Activated CD4-positive, alpha-beta T cell treated with anti-CD3 and anti-CD28 coated beads for 24 hours (primary cell): ENCODE measurements around the gene IHH.

Source experiments
- DNase-seq, 2 donors: peaks; one replicate each; pipeline ENCODE4 v3.0.0-alpha.2; 2020; ENCODE audit warnings: low read depth in 2 of 2

The IHH gene

DNA sequence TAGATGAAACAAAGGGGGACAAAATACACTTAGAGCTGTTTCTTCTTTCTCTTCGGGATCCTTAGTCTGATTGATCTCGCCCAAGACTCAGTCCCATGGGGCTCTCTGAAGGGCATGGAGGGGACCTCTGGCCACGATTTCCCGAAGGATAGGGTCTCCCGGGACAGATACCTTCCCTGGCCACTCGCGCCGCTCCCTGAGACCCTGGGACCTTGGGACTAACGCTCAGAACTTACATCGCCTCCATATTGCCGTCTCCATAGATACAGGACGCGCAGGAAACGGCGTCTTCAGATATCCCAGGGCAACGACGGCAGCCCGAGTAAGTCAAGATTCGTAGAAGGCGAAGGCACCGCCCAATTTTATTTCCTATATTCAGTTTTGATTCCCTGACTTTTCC lies 19.5 kb downstream of the IHH start, which contains the start of gene CFAP65:
Gene CFAP65 (minus strand): TSS at position 265 of the 400 bp plus-strand sequence. CDS start 2,468 bp downstream, outside the sequence.
- DNase-seq, result no peak

DNA sequence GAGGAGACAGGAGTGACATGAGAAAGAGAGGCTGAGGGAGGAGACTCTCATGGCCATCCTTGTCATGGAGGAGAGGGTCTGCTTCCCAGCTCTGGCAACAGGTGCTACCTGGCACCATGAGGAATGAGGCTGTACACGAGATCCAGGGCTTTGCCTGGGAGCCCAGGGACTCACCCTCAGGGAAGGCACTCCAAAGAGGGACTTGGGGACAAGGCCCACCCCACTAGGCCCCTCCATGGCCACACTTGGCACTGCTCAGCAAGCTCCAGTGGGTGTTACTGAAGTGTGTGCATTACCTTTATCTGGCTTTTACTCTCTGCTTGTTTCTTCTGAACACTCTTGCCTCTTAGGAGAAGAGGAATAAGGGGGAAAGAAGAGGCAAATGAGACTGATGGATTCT lies 22.1 kb downstream of the IHH start:
- no peak for DNase-seq

DNA sequence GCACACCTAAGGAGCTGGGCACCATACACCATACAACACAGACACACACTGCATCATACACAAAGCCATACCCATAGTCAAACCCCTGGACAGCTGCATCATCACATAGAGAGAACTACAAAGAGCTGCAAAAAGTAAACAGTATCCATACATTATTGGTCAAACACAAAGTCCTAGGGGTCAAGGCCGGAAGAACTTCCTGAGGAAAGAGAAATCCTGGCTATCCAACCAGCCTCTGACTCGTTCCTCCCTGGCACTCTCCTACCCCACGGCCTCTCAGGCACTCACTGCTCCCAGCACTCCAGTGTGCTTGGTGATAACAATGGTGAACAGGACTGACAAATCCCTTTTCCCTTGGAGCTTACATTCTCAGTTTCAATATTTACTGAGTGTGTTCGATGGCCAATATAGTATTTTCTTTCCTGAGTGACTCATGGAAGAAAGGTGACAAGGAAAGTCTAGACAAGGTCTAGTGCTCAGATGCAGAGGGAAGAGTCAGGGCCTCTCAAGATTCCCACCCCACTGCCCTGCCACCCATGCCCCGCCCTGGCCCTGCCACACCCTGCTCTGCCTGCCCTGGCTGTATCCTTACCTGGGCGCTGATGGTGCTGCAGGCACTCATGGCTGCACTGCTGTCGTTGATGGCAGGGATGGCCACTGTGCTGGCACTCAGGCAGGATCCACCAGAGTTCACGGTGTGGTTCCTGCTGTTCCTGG lies 22.8 kb downstream of the IHH start:
- no peak for DNase-seq

DNA sequence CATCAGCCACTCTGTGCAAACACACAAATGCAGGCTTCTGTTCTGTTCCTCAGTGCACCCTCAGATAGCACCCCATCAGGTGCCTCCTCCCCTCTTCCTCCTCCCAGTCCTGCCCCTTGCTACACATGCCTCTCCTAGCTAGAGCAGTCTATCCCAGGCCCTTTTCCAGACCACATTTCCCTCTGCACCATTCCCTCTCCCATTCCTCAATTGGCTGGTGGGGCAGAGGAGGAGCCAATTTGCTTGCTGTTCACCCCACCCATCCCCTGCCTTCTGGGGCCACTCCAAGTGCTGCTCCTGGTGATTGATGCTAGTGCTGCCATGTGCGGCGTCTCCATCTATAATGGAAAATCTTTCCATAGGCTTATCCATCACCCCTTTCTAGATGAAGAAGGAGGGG lies 24.8 kb downstream of the IHH start:
- DNase-seq, result no peak

DNA sequence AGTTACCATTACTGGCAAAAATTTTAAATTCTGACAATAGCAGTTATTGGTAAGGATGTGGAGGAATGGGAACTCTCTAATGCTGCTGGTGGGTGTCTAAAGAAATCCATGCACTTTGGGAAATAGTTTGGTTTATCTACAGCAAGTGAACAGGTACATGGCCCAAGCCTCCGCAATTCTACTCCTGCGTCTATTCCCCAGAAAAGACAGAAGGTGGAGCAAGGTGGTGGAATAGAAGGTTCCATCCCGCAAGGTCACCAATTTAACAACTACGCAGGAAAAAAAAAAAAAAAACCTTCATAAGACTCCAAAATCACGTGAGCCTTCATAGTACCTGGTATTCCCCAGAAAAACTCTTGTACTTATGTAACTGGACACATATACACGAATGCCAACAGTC lies 25.9 kb downstream of the IHH start:
- no peak for DNase-seq

DNA sequence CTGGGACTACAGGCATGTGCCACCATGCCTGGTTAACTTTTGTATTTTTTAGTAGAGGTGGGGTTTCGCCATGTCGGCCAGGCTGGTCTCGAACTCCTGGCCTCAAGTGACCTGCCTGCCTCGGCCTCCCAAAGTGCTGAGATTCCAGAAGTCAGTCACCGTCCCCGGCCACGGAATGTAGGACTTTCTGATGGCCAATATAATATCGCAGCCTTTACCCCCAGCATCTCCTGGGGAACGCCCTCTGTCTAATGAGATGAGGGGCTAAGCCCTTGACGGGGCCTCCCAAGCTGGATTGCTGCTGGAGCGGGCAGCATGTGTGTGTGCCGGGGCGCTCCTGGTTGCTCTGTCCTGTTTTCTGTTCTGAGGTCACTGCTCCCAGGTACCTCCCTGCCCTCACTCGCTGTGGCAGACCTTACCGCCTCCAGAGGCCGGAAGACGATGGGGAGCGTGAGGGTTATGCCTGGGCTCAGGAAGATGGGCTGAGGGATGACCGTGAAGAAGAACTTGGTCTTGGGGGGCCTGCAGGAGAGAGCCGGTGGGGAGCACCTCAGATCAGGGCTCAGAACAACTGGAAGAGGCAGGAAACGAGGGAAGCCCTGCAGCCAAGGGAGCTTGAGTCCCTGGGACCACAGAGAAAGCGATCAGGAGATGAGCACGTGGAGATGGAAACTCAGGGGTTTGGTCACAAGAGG lies 28.5 kb downstream of the IHH start:
- no peak for DNase-seq

DNA sequence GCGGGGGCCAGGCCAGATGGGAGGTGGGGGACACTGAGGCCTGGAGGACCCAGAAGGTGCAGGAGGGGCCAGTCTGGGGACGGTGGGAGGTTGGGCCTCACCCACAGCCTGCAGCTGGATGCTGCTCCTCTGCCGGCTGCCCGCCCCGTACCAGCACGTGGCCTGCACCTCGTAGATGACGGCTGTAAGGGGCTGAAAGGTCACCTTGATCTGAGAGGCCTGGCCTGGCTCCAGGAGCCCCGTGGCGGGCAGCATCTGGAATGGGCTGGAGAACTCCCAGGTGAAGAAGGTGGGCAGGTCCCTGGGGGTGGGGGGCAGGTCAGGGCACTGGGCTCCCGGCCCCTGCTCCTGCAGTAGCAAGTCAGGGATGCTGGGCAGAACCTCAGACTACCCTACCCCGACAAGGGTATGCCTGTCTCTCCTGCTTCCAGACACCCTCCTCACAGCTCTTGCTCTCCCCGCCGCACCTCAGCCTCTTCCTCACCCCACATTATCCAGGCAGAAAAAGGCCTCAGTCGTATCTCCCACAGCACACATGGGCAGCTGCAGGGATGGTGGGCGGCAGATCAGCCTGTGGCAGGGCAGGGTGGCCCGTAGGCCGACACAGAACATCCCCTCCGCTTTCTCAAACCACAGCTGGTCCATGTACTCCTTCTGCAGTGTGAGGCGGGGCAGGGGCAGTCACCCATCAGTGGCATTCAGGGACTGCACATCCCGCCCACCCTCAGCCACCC lies 29.5 kb downstream of the IHH start:
- DNase-seq, result no peak

DNA sequence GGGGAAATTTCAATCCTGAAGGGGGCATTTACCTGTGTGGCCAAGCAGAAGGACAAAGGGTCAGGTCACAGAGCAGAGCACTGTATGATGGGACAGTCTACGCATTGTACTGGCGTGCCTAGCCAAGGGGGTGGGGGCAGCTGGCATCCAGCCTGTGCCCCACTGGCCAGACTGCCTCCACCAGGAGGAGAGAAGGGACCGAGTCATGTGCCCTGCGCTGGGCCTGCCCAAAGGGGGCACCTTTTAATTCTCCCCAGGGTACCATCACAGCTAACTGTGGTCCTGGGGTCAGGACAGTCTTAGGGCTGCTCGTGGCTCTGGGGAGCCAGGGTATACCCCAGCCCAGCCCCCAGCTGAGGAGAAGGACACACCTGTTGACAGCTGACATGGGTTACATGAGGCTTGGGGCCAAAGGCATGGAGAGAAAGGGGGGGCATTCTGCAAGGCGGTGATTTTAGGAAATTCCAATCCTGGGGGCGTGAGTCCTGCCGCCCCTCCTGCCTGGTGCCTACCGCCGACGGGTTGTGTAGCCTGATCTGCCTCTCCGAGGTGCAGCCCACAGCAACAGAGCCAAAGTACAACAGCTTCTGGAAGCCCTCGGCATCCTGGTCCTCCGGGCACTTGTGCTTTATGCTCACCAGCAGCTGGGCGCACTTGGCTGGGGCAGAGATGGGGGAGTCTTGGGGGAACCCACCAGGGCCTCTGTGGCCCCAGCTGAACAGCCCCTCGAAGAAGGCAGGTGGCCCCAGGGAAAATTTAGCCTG lies 30.4 kb downstream of the IHH start:
- DNase-seq, result no peak

DNA sequence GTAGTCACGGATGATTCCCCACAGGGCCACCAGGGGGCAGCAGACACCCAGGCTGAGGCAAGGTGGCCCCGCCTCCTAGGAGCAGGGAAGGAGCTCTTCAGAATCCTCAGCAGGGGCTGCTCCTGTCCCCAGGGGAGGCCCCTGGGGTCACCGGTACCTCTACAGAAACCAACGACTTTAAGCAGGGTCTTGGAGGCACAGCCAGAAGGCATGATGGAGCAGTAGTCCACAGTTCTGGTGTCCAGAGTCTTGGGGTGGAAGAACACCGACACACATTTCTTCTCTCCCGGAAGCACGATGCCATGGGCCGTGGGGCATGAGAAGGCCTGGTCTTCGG lies 30.9 kb downstream of the IHH start:
- peak; percentile 57 to 71 for DNase-seq

DNA sequence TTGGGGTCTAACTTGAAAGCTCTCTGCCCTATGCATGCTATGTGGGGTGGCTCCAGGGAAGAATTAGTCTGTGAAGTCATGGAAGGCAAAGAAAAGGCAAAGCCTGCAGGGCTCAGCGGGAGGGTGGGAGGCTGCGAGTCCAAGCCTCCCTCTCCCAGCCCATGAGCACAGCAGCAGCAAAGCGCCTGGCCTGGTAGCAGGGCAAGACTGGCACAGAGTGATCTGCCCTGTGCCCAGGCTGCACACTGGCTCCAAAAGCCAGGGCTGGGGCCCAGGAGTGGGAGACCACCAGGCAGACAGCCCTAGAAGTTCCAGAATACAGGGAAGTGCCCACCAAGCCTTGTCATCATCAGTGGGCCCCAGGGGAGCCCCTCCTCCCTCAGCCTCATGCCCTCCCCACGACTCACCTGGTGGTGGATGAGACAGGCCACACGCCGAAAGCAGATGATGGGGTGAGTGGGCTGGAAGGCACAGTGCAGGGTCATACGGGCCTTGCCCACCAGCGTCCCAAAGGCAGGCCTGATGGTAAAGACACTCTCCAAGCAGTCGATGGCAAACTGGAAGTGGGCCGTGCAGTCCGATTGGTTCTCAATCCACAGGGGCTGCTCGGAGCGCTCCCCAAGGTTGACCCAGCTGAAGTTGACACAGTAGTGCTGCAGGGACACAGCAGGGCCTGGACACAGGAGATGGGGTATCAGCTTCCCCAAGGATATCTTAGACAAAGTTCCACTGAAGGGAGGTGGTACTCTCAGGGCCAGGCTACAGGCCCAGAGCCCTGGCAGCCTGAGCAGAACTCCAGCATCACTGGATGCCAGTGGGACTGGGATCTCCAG lies 31.5 kb downstream of the IHH start:
- DNase-seq, result no peak

DNA sequence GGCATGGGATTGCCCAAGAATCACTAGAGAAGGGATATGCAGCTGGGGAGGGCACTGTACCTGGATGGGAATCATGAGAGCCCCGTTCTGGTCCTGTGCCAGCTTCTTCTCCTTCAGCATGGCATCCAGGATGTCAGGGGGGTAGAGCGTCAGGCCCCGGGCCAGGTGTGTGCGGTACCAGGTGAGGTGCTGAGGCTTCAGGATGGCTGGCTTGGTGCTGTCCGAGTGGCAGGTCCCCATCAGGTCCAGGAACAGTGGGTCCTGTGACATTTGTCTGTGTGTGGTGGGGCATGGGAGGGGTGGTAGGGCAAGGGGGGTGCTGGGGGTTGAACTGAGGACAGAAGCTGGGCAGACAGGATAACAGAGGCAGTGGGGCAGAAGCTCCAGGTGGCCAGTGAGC lies 32.6 kb downstream of the IHH start:
- DNase-seq, result no peak

DNA sequence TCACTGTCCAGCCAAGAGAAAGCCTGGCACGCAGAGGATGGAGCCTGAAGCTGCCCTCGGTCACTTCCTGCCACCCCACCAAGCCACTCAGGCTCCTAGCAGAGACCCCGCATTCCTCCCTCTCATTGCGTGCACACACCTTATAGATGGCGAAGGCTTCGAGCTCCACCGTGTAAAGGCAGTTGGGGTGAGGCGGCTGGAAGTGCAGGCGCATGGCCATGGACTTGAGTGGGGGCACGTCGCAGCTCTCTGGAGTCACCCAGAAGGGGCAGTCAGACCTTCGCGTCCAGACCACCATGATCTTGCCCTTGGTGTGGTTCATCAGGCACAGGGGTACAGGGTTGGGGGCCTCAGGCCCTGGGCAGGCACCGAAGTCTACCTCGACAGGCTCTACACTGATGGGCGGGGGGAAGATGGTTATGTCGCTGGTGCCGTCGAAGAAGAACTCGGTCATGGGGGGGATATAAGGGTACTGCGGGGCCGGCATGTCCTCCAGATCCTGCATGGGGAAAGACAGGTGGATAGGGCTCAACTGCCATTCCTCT lies 33.1 kb downstream of the IHH start:
- DNase-seq, result no peak

DNA sequence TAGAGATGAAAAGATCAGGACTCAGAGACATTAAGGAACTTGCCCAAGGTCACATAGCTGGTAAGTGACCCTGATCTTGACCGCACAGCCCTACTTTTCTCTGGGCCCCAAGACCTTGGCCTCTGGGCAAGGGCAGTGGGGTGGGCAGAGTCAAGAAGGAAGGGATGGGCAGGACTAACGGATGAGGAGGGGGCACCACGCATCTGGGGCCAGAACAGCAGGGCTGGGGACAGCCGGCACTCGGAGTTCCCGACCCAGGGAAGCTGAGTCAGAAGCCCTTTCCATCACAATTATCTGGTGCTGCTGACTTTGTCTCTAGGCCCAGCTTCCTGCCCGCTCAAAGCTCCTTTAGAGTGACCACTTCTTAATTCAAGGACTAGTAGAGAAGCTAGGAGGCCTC lies 33.8 kb downstream of the IHH start:
- no peak for DNase-seq

DNA sequence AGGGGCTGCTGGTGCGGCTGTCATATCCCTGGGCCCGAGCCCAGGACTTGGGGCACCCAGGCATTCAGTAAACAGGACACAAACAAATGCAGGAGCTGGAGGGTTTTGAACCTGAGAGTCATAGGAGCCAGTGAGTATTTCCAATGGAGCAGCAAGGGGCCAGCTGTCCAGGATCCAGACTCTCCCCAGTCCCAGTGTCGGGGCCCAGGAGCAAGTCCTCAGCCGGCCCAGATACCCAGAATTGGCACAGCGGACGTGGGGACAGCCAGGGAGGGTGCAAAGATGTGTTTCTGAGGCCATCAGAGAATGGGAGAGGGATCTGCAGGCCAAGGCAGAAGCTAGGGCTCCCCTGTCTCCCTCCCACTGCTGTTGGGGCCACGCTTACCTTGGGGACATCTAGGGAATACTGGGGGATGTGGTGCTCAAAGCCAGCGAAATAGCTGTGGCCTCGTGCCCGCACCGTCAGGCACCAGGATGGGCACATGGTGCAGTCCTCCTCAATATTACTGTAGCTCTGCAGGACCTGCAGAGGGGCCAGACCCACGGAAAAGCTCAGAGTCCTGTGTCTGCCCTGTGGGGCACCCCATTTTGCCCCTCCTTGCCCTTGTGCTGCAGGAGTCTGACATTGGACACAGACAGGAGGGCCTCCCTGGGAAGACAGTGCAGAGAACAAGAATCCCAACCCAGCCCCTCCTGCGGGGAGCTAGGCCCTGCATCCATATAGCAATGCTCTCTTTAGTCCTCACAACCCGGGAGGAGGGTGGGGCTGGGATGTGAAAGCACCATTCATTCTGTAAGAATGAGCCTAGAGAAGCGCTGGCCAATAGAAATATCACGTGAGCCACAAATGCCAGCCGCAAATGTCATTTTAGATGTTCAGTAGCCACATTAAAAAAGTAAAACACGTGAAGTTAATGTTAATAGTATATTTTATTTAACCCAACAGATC lies 34.8 kb downstream of the IHH start:
- DNase-seq, result no peak

DNA sequence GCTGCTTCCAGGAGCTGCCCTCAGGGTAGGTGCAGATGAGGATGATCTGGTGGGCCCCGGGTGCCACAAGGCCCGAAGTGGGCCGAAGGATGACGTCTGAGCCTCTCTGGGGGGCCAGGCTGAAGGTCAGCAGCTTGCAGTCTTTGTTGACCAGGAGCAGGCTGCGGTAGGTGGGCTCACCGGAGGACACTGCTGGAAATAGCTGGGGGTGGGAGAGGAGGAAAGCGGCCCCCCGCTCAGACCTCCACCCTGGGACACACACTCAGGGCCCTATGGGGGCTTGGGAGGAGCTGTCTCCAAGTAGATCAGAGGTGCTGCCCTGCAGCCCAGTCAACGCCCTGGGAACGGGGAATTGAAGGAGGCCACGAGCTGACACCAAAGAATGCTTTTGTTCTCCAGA lies 36.7 kb downstream of the IHH start:
- DNase-seq, result no peak

DNA sequence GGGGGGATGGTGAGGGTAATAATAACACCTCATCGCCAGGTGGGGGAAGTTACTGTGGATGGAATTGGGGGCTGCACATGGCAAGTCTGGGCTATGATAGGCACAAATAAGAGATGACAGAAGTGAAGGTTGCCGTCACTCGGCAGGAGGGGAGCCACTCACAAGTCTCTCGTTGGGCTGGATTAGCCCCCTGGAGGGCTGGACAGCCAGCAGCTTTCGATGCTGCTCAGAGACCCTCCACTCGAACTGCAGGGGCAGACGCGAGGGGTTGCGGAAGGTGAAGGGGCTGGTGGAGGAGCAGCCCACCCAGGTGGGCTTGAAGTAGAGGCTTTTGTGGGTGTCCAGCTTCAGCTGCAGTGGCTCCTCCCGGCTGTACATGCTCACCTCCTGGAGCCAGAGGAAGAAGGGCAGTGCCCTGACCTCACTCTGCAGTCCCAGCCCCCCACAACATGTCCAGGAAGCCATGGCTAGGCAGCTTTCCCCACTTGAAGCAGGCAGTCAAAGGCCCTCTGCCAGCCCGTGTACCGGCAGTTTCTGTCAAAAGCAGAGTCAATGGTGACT lies 37.6 kb downstream of the IHH start:
- DNase-seq, result no peak

DNA sequence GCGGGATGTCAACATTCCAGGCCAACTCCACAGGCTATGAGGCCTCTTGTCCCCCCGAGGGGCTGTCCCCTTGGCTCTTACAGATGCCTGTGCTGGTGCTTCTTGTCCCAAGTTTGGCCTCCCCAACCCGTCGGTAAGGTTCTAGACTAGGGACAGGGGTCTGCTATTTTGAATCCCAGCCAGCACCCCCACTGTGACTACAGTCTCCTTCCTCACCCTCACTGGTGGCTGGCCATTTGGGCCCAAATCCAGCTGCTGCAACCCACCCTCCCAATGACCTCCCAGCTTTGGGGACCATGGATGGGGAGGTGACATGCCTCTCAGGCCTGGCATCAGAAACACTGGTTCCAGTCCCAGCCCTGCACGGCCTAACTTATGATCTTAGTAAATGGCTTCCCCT lies 38.1 kb downstream of the IHH start:
- DNase-seq, result no peak

DNA sequence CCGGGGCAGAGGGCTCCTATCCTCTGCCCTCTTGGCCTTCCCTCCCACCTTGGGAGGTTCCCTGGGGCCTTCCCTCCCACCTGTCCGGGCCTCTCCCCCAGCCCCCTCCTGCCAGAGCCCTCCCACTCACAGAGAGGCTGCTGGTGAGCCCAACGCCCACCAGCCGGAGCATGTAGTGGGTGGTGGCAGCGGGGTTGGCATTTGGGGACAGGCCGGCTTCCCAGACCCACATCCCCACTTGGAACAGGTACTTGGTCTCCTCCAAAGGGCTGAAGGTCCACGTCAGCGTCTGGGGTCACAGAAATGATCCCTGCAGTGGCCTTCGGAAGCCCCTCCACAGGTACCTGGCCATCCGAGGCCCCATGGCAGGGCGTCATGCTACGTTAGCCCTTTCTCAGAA lies 38.7 kb downstream of the IHH start:
- DNase-seq, result no peak

DNA sequence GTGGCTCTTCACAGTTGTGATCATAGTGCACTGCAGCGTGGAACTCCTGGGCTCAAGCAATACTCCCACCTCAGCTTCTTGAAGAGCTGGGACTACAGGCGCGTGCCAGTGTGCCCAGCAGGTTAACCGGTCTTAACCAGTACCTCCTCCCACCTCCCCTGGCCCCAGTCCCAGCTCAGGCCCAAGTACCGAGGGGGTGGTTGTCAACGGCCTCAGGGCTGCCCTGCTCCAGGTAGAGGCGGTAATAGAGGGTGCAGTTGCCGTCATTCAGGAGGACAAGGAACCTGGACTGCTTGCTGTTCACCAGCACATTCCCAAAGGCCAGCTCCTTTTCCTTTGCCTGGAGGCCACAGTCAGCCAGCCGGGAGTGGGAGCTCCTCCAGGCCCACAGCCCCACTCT lies 39.1 kb downstream of the IHH start:
- no peak for DNase-seq
